NCI-H128 (cell line): ENCODE data around the gene EID2B.
A peak's percentile ranks its signal among the peaks of the same experiment; 100 is the strongest.

ENCODE experiments used
- DNase-seq: peaks from one replicate; lab custom pipeline; 2025; ENCODE audit not compliant: unreplicated experiment; lab: John Stamatoyannopoulos, UW

Gene EID2B, protein sequence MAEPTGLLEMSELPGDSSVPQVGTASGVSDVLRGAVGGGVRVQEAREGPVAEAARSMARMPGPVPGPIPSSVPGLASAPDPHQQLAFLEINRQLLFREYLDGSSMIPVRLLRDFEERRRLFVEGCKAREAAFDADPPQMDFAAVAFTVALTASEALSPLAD

DNA sequence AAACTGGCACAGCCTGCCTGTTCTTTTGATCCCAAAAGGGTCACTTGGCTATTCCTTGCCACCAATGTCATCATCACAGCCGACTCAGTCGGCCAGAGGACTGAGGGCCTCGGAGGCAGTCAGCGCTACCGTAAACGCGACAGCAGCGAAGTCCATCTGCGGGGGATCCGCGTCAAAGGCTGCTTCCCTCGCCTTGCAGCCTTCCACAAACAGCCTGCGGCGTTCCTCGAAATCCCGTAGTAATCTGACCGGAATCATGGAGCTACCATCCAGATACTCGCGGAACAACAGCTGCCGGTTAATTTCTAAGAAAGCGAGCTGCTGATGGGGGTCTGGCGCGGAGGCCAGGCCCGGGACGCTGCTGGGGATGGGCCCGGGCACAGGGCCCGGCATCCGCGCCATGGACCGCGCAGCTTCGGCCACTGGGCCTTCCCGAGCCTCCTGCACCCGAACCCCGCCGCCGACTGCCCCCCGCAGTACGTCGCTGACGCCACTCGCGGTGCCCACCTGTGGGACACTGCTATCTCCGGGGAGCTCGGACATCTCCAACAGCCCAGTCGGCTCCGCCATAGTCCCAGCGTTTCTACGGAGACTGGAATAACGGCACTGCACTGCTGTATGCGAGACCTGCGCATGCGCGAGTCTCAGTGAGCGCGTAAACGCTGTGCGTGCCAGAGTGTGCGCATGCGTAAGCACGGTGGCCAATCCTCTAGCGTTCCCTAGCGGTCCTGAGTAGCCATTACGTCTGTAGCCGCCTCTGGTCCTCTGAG is at the start of gene EID2B:
Gene EID2B, minus strand, starts transcription at position 620 of the 770 bp plus-strand sequence. Its CDS starts 50 bp downstream, at position 570.
- DNase-seq: peak; percentile 96

DNA sequence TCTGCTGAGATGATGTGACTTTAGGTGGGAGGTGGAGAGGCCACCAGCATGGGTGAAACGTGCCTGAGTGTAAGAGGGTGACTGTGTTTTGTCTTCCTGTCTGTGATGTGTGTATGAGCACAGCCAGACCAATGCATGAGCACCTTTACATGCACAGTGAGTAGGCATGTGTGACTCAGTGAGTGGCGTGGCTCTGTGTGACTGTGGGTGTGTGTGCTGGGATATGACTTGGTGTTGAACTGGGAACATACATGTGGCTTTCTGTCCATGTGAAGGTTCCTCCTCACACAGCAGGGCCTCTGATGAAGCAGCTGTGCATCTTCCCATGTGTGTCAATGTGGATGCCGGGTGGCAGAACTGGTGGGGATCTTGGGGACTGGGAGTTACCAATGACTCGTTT is 49.8 kb upstream of the EID2B start:
- DNase-seq: no peak

DNA sequence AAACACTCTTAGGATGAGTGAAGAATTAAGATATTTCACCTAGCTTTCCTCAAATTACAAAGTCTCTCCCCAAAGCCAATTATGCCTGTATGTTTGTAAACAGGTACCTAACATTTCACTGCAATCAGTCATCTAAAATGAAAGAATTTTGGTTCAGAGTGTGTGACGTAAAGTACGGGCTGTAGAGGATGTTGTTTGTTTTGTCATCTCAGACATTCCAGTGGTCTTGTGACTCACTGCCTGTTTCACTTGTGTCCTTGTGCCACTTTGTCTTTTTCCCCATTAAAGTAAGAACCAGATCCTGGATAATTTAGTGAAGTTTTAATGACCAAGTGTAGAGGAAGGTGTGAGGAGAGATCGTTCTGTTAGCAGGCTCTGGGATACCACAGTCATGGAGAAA is 36.0 kb upstream of the EID2B start:
- DNase-seq: no peak

DNA sequence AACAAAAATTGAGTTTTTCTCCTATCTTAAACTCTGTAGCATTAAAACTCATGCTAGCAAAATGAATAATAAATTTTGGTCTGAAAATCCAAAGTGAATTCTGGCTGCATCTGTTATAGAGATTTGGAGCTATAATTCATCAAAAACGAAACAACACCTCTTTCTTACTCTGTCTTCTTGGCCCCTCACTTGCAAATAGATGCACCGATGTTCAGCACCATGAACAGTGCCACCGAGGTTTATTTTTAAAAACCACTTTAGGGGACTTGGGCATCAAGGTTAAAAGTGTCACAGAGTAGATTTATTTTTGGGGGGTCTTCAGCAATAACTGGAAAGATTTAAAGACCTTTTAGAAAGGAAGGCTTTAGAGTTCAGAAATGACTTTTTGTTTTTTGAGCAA is 33.4 kb upstream of the EID2B start:
- DNase-seq: no peak

DNA sequence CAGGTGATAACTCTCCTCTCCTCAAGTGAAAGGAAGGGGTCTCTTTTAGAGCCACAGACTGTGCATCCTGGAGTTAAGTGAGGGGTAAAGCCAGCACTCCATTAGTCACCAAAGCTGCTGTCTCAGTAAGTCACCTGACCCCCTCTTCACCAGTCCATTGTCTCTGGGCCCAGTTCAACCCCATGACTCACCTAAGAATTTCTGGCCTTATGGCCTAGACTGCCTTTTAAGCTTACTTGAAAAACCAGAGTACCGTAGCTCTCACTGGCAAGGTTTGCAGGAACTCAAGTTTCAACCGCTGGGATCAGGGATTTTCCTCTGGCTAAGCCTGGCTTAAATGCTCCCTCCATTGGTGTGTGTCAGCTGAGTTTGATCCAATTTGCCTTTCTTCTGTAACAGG is 30.8 kb upstream of the EID2B start:
- no peak for DNase-seq

DNA sequence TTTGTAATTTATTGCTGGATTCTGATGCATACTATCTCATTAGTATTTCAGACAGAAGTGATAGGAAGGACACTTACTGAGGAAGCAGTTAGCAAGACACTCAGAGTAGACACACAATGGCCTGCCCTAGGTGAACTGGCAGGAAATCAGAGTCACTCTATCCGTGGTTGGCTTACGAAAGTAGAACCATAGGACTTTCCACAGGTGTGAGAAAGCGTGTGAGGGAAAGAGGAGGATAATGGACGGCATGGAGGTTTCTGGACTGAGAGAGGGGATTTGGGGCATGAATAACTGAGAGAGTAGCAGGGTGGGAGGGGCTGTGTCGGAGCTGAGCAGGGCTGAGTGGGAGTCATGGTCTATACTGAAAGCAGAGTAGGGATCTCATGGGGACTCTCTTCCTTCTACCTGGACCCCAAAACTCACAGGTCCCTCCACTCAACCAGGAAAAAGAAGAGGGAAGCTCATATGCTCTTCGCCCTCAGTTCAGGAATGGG is 26.0 kb upstream of the EID2B start:
- no peak for DNase-seq

DNA sequence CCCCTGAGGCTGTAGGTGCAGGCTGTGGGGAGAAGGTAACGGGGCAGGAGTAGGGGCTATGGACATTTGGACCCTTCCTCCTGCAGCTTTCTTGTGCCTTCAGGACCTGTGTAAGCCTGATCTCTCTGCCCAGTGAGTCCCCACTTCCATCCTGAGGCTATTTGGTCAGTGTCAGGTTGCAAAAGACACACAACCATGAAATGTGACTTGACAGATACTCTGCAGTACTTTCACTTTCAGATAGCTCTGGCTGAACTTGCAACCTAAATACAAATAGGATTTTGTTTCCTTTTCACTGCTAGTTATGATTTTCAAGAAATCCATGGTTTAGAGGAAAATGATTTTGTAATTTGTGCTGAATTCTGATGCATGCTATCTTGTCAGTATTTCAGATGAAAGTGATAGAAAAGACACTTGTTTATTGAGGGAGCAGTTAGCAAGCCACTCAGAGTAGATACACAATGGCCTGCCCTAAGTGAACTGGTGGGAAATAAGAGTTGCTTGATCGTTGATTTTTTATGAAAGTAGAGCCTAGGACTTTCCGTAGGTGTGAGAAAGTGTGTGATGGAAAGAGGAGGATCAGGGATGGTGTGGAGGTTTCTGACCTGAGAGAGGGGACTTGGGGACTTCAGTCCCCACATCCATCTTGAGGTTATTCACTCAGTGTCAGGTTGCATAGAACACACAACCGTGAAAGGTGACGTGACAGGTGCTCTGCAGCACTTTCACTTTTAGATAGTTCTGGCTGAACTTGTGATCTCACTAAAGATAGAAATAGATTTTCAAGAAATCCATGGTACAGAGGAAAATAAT is 25.4 kb upstream of the EID2B start:
- DNase-seq: no peak

DNA sequence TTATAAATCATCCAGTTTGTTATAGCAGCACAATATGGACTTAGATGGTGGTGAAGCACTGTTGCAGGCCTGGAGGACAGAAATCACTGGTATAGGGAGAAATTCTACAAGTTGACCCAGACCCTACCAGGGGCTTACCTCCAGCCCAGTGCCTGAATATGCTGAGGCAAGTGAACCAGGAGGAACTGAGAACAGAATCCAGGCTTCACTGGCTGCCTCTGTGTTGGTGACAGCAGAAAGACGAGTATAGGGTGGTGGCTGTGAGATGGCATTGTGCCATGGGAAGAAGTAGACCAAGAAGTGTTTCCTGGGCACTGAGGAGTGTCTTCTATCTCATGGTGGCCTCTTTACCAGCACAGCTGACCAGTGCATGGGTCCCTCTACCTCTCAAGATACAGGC is 23.2 kb upstream of the EID2B start:
- DNase-seq: no peak

DNA sequence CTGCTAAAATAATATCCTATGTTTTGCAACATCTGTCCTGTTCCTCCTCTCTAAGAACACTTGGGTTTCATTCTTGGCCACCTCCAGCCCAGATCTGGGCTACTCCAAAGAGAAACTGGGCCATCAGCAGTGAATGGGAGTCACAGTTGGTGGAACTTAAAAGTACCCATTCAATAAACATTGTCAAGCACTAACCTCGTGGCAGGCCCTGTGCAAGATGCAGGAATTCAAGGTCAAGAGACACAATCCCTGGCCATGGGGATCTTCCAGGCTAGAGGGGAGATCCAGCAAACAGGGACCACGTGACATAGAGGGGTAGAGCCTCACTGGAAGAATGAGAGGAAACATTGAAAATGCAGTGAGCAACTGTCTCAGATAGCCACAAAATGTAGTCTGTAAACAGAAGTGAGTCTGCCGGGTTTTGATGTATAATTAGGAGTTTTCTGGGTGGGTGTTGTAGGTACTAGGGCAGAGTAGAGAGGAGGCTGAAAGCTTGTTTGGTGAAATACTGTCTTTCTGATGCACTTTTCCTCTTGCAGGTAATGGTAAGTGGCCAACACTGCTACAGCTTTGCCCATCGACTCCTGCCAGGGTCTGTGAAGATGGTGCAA is 22.2 kb upstream of the EID2B start:
- no peak for DNase-seq

DNA sequence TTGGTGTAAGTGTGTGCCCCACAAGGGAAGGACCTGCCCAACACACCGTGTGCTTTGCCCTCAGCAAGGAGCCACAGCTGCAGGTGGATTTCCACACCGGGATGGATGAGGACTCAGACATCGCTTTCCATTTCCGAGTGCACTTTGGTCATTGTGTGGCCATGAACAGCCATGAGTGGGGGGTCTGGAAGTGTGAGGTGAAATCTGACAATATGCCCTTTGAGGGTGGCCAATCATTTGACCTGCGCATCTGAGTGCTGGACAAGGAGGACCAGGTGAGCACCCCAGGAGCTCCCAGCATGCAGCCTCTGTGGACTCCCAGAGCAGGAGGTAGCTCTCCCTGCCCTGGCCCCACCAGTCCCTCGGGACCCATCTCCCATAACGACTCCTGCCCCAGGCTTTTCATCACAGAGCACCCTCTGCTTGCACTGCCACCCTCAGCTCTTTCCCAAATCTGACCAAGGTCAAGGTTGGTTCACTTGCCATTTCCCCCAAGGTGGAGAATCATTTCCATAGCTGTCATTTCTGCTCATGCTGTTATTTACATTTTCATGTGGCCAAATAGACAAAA is 20.5 kb upstream of the EID2B start:
- no peak for DNase-seq

DNA sequence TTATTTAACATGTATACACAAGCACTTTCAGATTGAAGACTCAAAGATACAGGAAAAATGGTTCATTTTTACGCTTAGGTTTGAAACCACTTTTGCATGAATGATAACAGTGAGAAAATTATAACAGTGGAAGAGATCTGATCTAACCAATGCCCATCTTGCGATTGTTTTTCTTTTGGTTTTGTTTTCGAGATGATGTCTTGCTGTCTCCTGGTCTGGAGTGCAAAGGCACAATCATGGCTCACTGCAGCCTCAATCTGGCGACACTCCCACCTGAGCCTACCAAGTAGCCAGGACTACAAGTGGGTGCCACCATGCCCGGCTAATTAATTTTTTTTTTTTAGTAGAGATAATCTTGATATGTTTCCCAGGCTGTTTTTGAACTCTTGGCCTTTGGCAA is 17.5 kb upstream of the EID2B start:
- no peak for DNase-seq

DNA sequence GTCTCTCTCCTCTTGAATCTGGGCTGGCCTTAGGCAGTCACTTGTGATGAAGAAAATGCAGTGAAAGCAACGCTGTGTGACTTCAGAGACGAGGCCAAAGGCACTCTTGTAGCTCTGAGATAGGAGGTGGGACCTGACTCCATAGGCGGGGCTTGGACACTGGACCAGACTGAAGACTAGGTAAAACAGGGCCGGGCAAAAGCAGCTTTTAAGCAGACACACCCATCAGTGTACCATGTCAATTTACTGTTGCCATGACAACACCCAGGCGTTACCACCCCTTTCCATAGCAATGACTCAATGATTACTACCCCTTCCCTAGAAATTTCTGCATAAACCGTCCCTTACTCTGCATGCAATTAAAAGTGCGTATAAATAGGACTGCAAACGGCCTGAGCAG is 13.9 kb upstream of the EID2B start:
- DNase-seq: no peak

DNA sequence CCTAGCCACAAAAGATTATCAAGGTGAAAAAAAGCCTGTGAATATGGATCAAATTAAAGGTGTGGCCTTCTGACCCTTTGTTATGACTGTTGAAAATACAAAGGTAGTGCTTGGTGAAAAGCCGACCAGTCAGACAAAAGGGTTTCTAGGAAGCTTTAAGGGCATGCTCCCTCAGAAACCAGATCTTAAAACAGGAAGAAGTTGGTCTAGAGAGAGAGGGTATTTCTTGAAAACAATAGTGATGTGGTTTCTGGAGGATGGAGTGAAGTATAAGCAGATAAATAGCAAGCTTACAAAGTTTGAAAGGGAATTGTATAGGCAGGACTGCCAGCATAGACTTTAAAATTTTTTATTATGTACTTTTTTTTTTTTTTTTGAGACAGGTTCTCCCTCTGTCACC is 12.3 kb upstream of the EID2B start:
- no peak for DNase-seq

DNA sequence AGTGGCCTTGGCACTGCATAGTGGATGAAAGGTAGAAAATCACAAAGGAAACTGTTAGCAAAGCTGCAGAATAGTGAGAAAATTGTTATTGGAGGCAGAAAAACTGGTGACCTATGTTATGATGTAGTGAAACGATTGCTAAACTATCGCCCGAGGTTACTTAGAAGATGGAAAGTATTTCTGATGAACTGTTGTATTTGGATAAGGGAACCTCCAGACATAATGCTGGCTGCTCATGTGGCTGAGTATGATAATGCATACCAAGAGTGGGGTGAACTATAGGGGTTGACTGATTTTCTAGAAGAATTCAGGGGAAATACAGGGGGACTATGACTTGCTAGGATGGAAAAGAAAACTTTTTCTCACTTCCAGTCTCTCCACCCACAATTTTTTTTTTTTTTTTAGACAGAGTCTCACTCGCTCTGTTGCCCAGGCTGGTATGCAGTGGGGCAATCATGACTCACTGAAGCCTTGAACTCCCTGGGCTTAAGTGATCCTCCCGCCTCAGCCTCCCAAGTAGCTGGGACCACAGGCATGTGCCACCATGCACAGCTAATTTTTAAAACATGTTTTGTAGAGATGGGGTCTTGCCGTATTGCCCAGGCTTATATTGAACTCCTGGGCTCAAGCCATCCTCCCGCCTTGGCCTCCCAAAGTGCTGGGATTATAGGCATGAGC is 11.7 kb upstream of the EID2B start:
- no peak for DNase-seq

DNA sequence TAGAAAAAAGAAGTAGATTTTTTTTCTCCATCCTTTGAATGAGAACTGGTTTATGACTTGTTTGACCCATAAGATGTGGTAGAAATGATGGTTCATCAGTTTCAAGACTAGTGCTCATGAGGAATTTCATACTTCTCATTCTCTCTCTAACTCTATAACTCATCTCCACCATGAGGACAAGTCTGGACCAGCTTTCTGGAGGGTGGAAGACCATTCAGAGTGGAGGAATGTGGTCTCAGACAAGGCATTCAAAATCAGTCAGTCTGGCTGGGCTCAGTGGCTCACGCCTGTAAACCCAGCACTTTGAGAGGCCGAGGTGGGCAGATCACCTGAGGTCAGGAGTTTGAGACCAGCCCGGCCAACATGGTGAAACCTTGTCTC is 10.8 kb upstream of the EID2B start:
- DNase-seq: no peak

DNA sequence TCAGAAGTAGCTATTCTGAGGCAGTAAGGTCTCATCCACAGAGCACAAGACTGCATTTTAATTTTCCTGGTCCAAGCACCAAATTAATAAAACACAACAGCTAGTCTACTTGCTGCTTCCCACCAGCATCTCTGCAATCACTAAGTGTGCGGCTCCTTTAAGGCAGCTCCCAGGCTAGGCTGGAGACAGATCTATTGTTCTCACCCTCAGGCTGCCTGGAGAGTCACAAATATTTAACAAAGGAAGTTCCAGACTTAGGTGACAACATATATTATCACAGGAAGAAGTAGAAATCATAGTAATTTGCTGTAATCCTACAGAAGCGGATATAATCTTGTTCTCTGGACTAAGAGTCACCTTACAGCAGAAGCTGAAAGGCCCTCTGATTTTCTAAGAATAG is 9.6 kb upstream of the EID2B start:
- DNase-seq: no peak

DNA sequence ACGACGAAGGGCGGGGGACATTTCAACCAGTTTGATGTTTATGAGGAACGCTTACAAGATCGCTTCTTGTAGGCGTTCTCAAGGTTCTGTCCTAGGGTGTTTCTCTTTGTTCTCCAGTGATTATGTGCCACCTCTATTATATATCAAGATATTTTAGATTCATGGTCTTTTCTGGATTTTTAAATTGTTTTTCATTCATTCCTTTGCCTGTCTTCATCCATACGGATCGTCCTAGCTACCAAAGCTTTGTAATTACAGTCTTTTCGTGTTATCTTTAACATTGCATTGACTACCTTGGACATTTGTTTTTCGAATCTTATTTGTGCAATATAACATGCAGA is 7.7 kb upstream of the EID2B start:
- DNase-seq: no peak

DNA sequence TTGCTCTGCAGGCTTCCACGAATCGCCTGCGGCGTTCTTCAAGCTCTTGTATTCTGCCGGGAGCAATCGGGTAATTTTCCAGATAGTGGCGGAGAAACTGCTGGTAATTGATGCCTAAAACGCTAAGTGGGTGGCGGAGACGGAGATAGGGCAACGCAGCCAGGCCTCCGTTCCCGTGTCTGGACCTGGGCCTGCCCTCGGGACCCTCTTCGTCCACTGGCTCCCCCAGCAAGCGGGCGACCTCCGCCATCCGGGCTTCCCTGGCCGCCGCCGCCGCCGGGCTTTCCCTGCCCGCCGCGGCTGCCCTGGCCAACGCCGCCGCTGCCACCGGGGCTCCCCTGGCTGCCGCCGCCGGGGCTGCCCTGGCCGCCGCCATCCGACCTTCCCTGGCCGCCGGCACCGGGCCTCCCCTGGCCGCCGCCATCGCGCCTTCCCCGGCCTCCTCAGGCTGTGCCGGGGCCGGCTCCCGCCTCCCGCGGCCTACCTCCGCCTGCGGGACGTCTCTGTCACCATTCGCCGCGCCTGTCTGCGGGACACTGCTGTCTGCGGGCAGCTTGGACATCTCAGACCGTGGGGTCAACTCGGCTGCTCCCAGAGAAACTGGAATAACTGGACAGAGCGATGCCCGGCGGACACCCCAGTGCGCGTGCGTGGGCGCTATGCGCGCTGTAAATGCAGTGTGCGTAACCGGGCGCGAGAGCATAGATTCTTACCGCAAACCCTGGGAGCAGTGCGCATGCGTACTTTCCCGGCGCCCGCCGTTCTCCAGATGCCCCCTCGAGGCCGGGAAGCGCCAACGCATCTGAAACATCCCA is 7.1 kb upstream of the EID2B start, which contains the start of gene EID2:
Gene EID2, minus strand, starts transcription at position 644 of the 815 bp plus-strand sequence. Its CDS starts 82 bp downstream, at position 562.
- peak; percentile 81 for DNase-seq

DNA sequence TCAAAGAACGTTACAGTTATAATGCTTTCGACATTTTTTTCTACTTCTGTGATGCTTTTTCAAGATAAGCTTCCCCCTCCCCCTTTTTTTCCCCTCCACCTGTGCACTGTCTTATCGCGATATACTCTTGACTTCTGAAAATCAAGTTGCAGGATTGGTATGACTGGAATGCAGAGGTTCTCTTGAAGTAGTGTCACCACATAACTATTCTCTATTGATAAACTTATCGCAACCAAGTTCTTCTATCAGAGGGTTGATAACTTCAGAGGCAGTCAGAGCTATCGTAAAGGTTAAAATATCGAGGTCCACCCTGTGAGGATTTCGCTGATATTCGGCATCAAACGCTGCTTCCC is 6.5 kb upstream of the EID2B start:
- DNase-seq: no peak

DNA sequence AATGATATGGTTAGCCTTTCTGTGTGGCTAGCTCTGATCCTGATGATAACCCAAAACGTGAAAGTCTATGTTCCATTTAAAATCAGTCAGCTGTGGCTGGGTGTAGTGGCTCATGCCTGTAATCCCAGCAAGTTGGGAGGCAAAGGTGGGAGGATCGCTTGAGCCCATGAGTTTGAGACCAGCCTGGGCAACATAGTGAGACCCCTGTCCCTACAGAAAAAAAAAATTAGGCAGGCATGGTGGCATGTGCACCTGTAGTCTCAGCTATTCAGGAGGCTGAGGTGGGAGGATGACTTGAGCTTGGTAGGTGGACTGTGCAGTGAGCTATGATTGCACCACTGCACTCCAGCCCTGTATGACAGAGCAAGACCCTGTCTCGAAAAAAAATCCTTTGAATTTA is 1.1 kb upstream of the EID2B start:
- DNase-seq: no peak
